Stimulated activated CD4-positive, alpha-beta T cell treated with anti-CD3 and anti-CD28 coated beads, Interleukin-1b, Interleukin-23, amount 100 ng/mL, for 4 hours (primary cell): ENCODE measurements around the gene DUSP2.

Experiments used
- DNase-seq, 2 donors: peaks; one replicate each; pipeline ENCODE4 v3.0.0-alpha.2; 2020; ENCODE audit warnings: low read depth in 2 of 2

Gene DUSP2

DNA sequence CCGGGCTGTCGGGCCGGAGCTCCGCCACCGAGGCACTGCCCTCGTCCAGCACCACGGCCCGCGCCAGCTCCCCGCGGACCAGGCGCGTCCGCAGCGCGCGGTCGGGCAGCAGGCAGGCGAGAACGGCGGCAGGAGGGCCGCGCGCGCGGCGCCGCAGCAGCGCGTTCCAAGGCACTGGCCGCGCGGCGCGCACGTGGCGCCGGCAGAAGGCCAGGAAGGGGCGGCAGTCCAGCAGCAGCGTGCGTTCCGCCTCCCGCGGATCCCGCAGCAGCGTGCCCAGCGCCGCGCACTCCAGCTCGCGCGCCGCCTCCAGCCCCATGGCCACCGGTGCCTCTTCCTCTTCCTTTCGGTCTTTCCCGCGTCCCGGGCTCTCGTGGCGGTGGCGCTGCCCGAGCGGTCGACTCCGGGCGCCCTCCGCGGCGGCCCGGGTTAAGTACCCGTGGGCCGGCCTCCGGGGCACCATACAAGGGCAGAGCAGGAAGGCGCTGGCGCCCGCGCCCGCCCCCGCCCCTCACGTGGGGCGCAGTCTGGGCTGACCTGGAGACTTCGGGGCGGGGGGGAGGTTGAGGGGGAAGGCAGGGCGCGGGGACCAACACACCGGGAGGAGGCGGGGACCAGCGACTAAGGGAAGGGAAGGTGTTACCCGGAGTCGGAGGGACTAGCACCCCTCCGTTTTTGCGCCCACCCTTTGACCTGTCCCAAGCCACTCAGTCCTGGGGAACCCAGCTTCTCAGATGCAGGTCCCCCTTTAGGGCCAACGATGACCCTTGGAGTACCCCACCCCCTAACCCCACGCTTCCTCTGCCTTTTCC is at the start of gene DUSP2:
Gene DUSP2 (minus strand): TSS at position 405 of the 812 bp plus-strand sequence. CDS start 86 bp downstream, at position 319.
- peak; percentile 93 for DNase-seq

- DNase-seq: no peak
Observed at GRCh38 chr2:96191937-96192670, 46.9 kb upstream of the DUSP2 start.

GRCh38 chr2:96188821-96189526 is 43.7 kb upstream of the DUSP2 start:
- no peak for DNase-seq

- DNase-seq: no peak
Observed at GRCh38 chr2:96186562-96186961, 41.3 kb upstream of the DUSP2 start.

DNA sequence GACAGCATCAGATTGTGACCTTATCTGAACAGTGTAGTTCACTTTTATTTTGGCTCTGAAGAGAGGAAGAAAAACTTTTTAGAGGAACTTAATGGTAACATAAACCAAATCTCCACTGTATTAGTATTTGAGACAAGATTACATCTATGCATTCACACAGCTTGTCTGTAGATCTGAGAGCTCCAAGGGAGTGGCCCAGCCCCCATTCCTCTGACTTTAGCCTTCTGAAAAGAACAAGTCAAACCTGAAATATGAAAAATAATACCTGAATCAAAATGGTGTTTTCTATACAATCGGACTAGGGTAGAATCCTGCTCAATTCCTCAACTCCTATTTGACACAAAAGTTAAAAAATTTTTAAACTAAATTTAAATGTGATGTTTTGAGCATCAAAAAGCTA is 40.3 kb upstream of the DUSP2 start:
- no peak for DNase-seq

DNA sequence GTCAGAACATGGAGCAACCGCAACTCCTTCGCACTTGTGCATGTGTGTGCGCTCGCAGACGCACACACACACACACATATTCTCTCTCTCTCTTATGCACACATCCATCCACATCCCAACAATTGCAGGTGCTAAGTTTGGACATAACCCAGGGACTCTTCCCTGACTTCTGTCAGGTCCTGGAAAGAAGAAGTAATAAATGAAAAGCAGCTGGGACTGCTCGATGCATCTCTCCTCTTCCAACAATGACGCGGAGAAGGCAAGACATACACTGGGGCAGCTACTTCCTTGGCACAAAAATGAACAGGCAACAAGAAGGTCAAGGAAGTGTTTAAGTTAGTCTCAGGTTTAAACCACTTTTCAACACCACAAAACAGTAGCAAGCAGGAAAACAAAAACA is 39.7 kb upstream of the DUSP2 start:
- DNase-seq: no peak

DNA sequence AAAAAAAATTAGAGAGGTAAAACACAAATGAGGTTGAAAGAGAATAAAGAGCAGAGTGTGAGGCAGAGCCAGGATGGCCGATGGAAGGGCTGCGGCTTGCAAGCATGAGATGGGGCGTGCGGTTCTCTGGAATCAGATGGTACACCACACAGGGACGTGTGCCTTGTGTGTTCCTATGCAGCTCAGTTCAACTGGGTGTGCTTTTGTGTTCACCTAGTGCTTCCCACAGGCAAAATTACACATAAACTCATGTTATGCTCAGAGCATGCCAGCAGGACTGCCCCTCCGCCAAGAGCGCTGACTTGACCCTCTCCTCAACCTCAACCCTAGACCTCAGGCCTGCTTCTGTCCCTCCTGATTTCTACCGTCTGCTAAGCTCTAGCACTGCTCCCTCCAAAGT is 38.9 kb upstream of the DUSP2 start:
- no peak for DNase-seq

DNA sequence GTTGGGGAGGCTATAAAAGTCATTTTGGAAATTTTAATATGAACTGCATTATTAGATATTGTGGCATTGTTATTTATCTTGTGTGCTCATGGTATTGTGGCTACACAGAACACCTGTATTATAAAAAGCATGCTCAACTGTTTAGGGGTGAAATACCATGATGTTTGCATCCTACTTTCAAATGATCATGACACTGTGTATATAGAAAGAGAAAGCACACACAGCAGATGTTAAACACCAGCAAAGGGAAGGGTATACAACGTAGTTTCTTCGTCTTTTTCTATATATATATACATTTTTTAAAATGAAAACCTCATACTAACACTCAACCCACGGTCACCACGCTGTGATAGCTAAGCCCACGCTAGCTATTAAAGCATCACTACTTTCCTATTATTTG is 36.3 kb upstream of the DUSP2 start:
- no peak for DNase-seq

GRCh38 chr2:96180521-96180920 is 35.3 kb upstream of the DUSP2 start:
- no peak for DNase-seq

GRCh38 chr2:96180002-96180401 is 34.8 kb upstream of the DUSP2 start:
- DNase-seq: no peak

DNA sequence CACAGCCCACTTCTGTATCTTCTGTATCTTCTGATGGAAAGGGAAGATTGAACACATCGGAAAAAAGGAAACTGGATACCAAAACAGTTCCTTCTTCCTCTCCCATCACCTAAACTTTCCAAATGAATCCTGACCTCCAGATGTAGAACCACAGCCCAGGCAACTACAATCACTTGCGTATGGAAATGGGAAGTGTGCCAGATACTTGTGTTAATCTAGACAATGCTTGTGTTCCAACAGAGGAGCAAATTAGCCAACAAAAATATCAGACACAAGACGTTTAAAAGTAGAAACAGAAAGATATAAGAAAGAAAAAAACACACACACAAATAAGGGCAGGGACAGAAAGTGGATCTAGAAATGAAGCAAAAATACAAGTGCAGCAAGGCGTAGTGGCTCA is 31.4 kb upstream of the DUSP2 start:
- no peak for DNase-seq

DNA sequence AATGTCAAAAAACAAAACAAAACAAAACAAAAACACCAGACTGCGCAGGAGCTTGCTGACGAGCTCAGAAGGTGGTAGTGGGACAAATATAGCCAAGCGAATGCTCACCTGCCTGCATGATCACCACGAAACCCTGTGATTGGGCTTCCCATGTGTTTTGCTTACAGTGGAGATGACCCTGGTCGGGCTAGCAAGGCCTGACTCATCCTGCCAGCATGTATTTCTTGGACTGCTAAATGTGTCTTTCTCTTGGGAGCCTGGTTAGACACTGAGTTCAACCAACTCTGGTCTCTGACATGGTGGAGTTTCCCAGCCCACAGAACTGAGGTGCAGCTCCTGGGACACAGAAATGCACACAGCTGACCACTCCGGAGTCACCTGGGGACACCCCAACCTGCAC is 30.7 kb upstream of the DUSP2 start:
- no peak for DNase-seq

- DNase-seq: peak; percentile 79 to 81
Observed at GRCh38 chr2:96174251-96175144, 29.3 kb upstream of the DUSP2 start.

- no peak for DNase-seq
Observed at GRCh38 chr2:96171831-96172230, 26.6 kb upstream of the DUSP2 start.

DNA sequence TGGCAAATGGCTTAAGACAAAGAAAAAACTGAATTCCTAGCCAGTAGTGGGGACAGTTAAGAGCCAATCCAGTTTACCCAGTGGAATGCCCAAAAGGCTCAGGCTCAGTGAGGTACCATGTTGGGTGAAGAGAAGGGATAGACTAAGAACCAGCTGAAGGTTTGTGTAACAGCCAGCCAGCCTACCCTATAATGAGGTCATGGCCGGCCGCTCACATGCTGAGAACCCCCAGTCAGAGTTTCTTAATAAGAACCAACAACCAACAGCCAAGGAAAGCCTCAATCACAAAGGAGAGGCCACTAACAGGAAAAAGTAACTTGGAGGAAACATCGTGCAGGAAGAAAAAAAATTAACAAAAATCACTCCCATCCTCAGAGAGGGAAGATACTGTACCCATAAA is 25.4 kb upstream of the DUSP2 start:
- DNase-seq: no peak

DNA sequence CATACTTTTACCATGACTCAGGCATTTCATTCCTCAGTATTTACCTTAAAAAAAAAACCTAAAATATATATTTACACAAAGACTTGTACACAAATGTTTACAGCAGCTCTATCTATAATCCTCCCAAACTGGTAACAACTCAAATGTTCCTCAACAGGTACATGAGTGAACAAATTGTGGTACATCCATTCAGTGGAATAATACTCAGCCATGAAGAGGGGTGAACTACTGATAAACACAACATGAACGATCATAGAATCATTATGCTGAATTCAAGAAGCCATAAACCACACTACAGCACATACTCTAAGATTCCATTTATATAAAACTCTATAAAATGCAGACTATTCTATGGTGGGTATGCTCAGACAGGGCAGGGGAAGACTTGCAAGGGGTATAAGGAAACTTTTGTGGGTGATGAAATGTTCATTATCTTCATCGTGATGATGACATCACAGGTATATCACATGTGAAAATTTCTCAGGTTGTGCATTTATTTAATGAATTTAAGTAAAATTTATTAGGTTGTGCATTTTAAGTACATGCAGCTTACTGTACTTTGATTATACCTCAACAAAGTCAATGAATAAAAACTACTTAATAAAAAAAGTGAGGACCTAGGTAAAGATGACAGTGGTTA is 24.7 kb upstream of the DUSP2 start:
- DNase-seq: no peak

- no peak for DNase-seq
Observed at GRCh38 chr2:96167407-96168013, 22.3 kb upstream of the DUSP2 start.

DNA sequence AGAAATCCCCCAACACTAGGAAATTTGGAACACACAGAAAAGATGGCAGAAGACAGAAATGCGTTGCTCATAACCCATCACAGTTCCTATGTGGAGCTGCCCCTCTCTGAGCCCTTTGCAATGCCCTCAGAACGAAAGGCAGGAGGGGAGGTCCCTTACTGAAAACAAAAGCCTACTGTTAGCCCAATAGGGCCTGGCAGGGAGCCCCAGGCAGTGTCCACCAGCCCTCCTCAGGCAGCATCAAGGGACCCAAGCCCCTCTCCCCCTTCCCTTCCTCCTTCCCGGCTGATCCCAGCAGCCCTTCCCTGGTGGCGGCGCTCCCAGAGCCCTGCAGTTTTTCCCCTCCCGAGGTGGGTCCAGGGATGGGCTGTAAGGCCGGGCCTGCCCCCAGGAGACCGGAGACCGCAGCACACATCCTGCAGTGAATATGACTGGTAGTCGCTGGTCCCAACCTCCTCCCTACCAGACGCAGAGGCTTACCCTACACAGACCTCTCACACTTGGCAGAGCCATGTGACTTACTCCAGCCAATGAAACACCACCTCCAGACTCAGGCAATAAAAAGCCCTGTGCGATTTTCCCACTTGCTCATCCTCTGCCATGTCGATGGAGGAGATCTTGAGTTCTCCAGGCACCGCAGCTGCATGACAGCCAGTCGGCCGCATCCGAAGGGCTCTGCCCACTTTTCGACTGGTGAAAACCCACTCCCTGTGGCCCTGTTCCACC is 19.4 kb upstream of the DUSP2 start:
- peak in 1 of 2 donors; percentile 47 for DNase-seq

DNA sequence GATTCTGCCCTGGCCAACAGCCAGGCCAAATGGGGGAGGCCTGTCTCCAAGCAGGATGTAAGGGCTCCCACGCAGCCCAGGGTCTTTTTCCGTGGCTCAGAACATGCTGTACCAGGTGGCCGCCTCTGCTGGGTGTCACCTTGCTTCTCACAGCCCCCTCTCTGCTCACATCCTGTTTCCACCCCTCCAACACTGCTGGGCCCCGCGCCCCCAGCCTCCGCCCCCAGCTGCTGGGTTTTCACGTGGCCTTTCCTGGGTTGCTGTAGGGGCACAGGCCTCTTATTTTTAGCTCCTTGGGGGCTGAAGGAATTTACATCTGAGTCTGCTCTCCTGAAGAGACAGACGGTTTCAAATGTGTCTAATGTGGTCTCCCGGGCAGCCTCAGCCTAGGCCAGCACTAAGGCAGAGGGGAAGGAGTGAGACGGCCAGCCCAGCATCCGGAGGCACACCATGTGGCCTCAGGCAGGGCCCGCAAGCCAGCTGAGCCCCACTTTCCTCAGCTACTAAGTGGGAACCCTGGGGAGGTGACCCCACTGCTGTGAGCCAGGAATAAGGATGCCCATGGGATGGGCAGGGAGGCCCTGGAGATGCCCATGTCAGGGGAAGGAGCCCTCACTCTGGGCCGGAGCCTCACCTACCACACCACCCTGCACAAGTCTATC is 18.7 kb upstream of the DUSP2 start:
- DNase-seq: peak; percentile 78 to 82
